ENCODE measurements around the gene KLHL24. TPM values are rescaled to one million over a fixed set of nuclear protein-coding genes. Genes with fewer than 3 reads are reported as not detected.
"Not testable (repeated sequence)": the region's sequence is repeated elsewhere in the genome, so short reads cannot be mapped to it uniquely, and the experiment has no call there.

Gene KLHL24
- total RNA-seq, 2 experiments from 2014 or later, result 37.0 to 45.4 TPM

DNA sequence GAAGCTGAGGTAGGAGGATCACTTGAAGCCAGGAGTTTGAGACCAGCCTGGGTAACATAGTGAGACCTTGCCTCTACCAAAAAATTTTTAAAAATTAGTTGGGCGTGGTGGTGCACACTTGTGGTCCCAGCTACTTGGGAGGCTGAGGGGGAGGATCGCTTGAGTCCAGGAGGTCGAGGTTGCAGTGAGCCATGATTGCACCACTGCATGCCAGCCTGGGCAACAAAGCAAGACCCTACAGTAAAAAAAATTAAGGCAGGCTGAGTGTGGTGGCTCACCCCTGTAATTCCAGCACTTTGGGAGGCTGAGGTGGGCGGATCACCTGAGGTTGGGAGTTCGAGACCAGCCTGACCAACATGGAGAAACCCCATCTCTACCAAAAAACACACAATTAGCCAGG lies 54.2 kb downstream of the KLHL24 start:
- POLR2A ChIA-PET; H3K27me3 Mint-ChIP-seq; DNase-seq; H3K27ac Mint-ChIP-seq; H3K9me3 Mint-ChIP-seq; H3K4me3 Mint-ChIP-seq; H3K36me3 Mint-ChIP-seq; ATAC-seq (ENCODE audit: low read depth); H3K4me1 Mint-ChIP-seq: not testable (repeated sequence)

DNA sequence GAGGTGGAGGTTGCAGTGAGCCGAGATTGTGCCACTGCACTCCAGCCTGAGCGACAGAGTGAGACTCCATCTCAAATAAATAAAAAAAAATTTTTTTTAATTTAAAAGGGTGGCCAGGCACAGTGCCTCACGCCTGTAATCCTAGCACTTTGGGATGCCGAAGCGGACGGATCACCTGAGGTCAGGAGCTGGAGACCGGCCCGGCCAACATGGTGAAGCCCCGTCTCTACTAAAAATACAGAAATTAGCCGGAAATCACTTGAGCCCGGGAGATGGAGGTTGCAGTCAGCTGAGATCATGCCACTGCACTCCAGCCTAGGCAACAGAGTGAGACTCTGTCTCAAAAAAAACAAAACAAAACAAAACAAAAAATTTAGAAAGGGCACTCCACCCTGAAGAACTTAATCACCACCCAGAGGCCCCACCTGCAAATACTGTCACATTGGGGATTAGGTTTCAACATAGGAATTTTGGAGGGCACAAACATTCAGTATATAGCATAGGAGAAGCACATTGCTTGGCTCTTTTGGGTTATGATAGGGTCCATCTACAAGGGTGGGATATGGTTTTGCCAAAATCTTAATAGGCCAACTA lies 55.1 kb downstream of the KLHL24 start:
- H3K27me3 Mint-ChIP-seq, result no peaks in the 10 kb centered on the region
- no peak overlapping the region for H3K4me3 Mint-ChIP-seq
- no peak for DNase-seq
- no peaks in the 10 kb centered on the region for H3K36me3 Mint-ChIP-seq
- no peak for ATAC-seq (ENCODE audit: low read depth)
- no peak overlapping the region for H3K27ac Mint-ChIP-seq
- no peaks in the 10 kb centered on the region for H3K4me1 Mint-ChIP-seq
- no peaks in the 10 kb centered on the region for H3K9me3 Mint-ChIP-seq
- POLR2A ChIA-PET, result no interaction called here

DNA sequence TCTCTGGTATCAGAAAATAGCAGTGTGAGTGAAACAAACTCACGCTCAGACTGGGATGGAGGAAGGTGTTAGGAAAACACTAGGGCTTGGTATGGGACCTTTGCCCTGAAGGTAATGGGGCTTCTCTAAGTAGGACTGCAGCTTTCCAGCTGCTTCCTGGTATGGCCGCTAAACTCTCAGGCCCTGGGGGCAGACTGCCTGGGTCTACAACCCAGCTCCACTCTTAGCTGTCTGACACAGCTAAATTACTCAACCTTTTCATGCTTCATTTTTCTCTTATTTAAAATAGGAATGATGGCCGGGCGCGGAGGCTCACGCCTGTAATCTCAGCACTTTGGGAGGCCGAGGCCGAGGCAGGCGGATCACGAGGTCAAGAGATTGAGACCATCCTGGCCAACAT lies 57.0 kb downstream of the KLHL24 start:
- Mint-ChIP-seq H3K4me1 (peaks cover 4% of the 10 kb centered on the region), H3K4me3 (no peak overlapping the region), H3K27ac (no peak overlapping the region), H3K9me3 (no peaks in the 10 kb centered on the region), H3K36me3 (no peaks in the 10 kb centered on the region), H3K27me3 (no peaks in the 10 kb centered on the region)
- DNase-seq (no peak), ATAC-seq (ENCODE audit: low read depth) (no peak)
- POLR2A ChIA-PET, result no interaction called here

DNA sequence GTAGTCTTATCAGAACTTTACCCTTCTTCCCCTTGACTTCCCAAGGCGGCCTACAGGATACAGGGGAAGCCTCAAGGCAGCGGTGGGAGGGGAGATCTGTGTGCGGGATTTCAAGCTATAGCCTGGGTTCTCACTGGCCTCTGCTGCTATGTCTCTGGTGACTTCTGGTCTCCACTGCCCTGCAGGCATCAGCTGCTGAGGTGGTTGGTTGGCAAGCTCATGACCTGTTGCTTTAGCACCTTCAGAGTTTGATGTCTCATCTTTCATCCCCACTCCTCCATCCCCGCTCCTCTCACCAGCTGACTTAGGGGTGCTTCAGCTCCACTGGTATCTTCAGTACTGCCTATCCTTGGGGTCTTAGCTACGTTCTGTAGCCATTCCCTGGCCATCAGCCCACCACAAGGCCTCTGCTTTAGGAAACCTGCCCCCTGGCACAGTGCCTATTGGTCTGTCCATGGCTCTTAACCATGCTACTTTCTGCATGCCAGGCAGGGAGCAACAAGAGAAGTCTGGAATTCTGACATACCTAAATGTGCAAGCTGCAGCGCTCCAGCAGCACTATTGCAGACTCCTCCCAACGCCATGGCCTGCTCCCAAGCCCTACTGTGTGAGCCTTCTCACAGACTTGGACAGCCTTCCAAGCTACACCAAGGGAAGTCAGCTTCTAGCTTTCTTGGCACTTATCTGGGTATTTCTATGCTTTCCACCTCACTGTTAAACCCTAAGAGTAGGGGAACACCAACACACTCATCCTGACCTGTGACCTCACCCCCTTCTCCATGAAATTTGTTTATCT lies 60.3 kb downstream of the KLHL24 start:
- Mint-ChIP-seq H3K4me1 (peaks cover 23% of the 10 kb centered on the region), H3K4me3 (no peak overlapping the region), H3K36me3 (peaks cover 8% of the 10 kb centered on the region), H3K9me3 (no peaks in the 10 kb centered on the region), H3K27me3 (no peaks in the 10 kb centered on the region), H3K27ac (no peak overlapping the region)
- POLR2A ChIA-PET, result interaction anchor here (0.7 to 3.5 kb wide), 2 partner anchors 60 to 258 kb away, joined by 3 to 53 read pairs; partner anchors contain the start of gene KLHL24
- no peak for ATAC-seq (ENCODE audit: low read depth)
- no peak for DNase-seq

DNA sequence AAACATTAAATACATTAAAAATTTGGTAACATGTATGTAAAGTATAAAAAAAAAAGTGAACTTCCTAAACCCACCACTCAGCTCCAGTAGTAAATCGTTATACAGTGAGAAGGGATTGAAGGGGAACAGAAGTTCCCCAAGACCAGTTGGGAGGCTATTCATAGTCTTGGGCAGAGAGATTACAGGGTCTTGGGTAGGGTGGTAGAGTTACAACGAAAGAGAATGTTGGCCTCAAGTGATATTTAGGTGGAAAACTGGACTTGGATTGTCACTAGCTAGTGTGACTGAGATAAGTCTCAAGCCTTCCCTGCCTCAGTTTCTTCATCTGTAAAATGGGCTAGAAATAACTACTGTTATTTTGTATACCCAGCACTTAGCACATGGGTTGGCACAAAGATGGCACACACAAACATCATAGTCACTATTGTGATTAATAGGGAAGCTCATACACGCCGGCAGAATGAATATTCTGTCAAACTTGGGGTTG lies 61.7 kb downstream of the KLHL24 start:
- no peak for ATAC-seq (ENCODE audit: low read depth)

DNA sequence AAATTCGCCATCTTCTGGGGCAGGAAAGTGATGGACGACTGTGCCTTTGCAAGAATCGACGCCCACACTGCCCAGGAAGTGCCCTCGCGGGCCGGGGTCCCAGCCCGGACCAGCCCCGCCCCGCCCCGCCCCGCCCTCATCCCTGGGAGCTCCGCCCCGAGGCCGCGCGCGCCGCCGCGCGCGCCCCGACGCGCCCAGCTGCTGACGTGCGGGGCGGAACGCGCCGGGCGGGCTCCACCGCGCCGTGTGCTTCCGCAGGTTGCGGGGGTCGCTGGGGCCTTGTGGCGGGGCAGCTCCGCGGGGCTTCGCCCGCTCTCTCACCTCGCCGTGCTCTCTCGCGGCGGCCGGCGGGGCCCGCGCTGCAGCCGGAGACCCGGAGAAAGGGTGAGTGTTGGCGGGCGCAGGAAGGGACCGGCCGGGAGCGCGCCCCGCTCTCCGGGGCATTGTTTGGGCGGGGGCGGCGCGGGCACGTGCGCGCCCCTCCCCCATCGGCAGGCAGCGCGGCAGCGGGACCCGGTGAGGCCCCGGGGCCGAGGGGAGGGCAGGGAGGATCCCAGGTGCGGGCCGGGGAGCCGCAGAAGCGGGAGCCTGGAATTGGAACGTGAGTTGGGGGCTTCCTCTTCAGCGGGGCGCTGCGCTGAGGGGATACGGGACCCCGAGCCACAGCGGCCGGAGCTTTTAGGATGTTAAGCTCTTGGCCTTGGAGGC lies 62.3 kb downstream of the KLHL24 start, which contains the start of gene YEATS2:
Gene YEATS2, plus strand, starts transcription at position 188 of the 708 bp plus-strand sequence. CDS start 17,366 bp downstream, outside the sequence.
- DNase-seq (peak; percentile 85), ATAC-seq (ENCODE audit: low read depth) (peak; percentile 83)
- H3K4me3 Mint-ChIP-seq, result peak within 1 kb of the TSS; percentile 90
- H3K27me3 Mint-ChIP-seq, result no peaks in the 10 kb centered on the region
- H3K4me1 Mint-ChIP-seq, result peaks cover 31% of the 10 kb centered on the region
- no peaks in the 10 kb centered on the region for H3K9me3 Mint-ChIP-seq
- H3K36me3 Mint-ChIP-seq, result peaks cover 14% of the 10 kb centered on the region
- H3K27ac Mint-ChIP-seq, result peak within 1 kb of the TSS; percentile 90
- POLR2A ChIA-PET, result interaction anchor here (0.6 to 3.5 kb wide), 11 partner anchors 10 to 270 kb away, joined by 3 to 53 read pairs (median 5); partner anchors contain the start of genes KLHL24, KLHL6, MCF2L2 and PARL

More for the DNA sequence above, 61.7 kb downstream of the KLHL24 start:
- POLR2A ChIA-PET, result interaction anchor here (0.6 to 3.5 kb wide), 10 partner anchors 10 to 269 kb away, joined by 3 to 53 read pairs (median 5); partner anchors contain the start of genes KLHL24, KLHL6, MCF2L2 and PARL
- Mint-ChIP-seq H3K9me3 (no peaks in the 10 kb centered on the region), H3K4me3 (peak overlapping the region; percentile 85), H3K27me3 (no peaks in the 10 kb centered on the region), H3K4me1 (peaks cover 27% of the 10 kb centered on the region), H3K27ac (peak overlapping the region; percentile 90), H3K36me3 (peaks cover 14% of the 10 kb centered on the region)
- DNase-seq, result no peak

DNA sequence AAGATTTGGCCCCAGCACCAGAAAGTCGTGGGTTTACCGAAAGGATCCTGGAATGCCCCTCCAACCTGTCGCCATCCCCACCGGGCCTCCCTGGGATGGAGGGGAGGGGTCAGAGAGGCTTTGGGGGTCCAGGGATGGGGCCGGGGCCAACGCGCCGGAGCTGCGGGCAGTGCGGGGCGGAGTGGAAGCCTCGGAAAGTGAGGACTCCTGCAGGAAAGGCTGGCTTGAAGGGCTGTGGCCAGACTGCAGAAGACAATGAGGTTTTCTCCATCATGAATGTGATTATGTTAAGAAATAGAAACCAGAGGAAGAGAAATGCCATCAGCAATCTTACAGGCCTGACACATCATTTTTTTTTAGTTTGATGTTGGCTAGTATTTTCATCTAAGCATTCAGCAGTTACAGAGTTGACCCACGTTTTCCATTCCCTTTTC lies 62.9 kb downstream of the KLHL24 start:
- Mint-ChIP-seq H3K4me3 (peak overlapping the region; percentile 90), H3K9me3 (no peaks in the 10 kb centered on the region), H3K4me1 (peaks cover 34% of the 10 kb centered on the region), H3K27ac (peak overlapping the region; percentile 50), H3K27me3 (no peaks in the 10 kb centered on the region), H3K36me3 (peaks cover 14% of the 10 kb centered on the region)
- ATAC-seq (ENCODE audit: low read depth) (peak; percentile 27), DNase-seq (peak; percentile 60)
- POLR2A ChIA-PET, result interaction anchor here (1.1 to 3.5 kb wide), 6 partner anchors 14 to 270 kb away, joined by 3 to 53 read pairs (median 5); partner anchors contain the start of genes KLHL24, MCF2L2 and PARL

DNA sequence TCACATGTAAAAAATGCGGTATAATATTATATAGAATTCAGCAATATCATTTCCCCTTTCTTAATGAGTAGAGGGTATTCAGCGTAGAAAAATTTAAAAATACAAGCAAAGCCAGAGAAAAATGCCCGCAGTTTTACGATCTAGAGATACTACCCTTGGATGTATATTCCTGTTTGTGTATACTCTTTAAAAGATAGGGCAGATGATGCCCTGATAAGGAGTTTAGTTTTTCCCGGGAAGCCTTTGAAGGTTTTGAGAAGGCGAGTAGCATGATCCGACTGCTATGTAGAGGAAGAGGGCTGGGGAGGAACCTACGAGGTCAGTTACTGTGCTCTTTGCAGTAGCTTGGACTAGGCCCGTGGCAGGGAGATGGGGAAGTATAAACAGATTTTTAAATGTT lies 63.3 kb downstream of the KLHL24 start:
- peak overlapping the region; percentile 90 for H3K4me3 Mint-ChIP-seq
- H3K27ac Mint-ChIP-seq, result peak overlapping the region; percentile 50
- H3K4me1 Mint-ChIP-seq, result peaks cover 35% of the 10 kb centered on the region
- H3K27me3 Mint-ChIP-seq, result no peaks in the 10 kb centered on the region
- POLR2A ChIA-PET, result interaction anchor here (1.2 to 3.5 kb wide), 4 partner anchors 14 to 183 kb away, joined by 3 to 53 read pairs (median 4); partner anchors contain the start of gene KLHL24
- ATAC-seq (ENCODE audit: low read depth) (no peak), DNase-seq (no peak)
- peaks cover 14% of the 10 kb centered on the region for H3K36me3 Mint-ChIP-seq
- H3K9me3 Mint-ChIP-seq, result no peaks in the 10 kb centered on the region

DNA sequence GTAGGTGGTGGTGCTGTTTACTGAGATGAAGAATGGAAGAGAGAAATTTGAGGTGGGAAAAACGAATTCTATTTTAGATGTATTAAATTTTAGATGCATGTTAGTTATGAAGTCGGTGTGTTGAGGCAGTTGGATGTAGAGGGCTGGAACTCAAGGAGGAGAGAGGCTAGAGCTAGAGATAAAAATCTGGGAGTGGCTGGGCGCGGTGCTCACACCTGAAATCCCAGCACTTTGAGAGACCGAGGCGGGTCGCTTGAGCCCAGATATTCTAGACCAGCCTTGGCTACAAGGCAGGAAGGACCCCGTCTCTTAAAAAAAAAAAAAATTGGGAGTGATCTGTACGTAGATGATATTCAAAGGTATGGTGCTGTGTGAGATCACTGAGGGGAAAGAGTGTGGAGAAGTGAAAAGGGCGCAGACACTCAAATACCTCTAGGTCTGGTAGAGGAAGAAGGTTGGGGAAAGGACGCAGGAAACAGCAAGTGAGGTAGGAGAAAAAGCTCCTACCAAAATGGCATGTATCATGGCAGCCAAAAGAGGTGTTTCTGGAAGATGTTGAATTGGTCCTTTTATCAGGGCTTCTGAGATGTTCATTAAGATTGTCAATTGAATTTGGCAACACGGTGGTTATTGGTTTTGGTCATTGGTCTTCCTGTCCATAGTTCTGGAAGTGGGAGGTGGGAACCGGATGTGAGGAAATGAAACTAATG lies 64.0 kb downstream of the KLHL24 start:
- Mint-ChIP-seq H3K27ac (peak overlapping the region; percentile 50), H3K4me3 (peak overlapping the region; percentile 90), H3K27me3 (no peaks in the 10 kb centered on the region), H3K36me3 (peaks cover 17% of the 10 kb centered on the region), H3K4me1 (peaks cover 38% of the 10 kb centered on the region), H3K9me3 (no peaks in the 10 kb centered on the region)
- POLR2A ChIA-PET, result interaction anchor here (1.3 kb wide), 1 partner anchor 63 kb away, joined by 3 read pairs; no protein-coding TSS in a partner anchor
- DNase-seq (no peak), ATAC-seq (ENCODE audit: low read depth) (no peak)

DNA sequence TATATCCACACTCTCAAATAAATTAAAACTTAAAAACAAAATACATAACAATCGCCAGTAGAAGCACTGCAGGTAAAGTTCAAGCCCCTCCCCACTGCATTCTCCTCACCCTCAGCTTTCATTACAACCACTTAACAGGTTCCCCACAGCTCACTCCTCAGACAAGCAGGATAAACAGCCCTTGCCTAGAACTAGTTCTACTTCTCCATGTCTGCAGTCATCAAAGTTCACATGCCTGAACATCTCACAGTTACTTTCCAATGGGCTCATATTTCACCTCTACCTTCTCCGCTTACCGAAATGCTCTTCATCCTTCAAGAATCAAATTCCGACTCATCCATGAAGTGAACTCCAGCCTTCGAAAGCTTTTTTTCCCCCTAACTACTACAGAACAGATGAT lies 66.3 kb downstream of the KLHL24 start:
- Mint-ChIP-seq H3K27ac (no peak overlapping the region), H3K4me1 (peaks cover 40% of the 10 kb centered on the region), H3K9me3 (no peaks in the 10 kb centered on the region), H3K27me3 (no peaks in the 10 kb centered on the region), H3K36me3 (peaks cover 25% of the 10 kb centered on the region), H3K4me3 (no peak overlapping the region)
- ATAC-seq (ENCODE audit: low read depth) (no peak), DNase-seq (no peak)
- POLR2A ChIA-PET, result no interaction called here

DNA sequence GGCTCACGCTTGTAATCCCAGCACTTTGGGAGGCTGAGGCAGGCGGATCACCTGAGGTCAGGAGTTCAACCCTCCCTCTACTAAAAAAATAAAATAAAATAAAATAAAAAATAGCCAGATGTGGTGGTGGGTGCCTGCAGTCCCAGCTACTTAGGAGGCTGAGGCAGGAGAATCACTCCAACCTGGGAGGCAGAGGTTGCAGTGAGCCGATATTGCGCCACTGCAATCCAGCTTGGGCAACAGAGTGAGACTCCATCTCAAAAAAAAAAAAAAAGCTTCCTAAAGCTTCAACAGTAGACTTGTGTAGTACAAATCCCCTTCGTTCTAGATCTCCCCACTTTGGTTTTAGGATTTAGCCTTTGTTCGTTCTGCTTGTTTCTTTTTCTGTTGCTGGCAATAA lies 68.5 kb downstream of the KLHL24 start:
- H3K27ac Mint-ChIP-seq; H3K9me3 Mint-ChIP-seq; H3K4me3 Mint-ChIP-seq; POLR2A ChIA-PET; H3K27me3 Mint-ChIP-seq; ATAC-seq (ENCODE audit: low read depth); DNase-seq: not testable (repeated sequence)
- Mint-ChIP-seq H3K36me3 (peaks cover 24% of the 10 kb centered on the region), H3K4me1 (peaks cover 35% of the 10 kb centered on the region)

DNA sequence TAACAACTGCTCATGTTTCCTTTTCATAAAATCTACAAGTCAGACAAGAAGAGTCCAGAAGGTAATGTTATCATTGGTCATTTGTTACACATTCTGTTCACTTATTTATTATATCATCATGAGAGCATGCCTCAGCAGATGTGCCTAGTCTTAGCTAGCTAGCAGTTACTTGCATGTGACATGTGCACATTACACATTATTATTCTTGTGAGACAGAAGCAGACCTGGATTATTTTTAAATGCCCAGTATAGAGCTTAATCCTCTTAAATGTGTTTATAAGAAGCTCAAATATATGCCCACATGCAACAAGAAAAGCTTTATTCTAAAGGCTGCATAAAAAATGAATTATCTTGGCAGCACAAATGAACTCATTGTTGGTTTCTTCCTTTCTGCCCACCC lies 74.8 kb downstream of the KLHL24 start:
- no peaks in the 10 kb centered on the region for H3K27me3 Mint-ChIP-seq
- no peak overlapping the region for H3K27ac Mint-ChIP-seq
- DNase-seq (no peak), ATAC-seq (ENCODE audit: low read depth) (no peak)
- POLR2A ChIA-PET, result no interaction called here
- H3K4me1 Mint-ChIP-seq, result peaks cover 4% of the 10 kb centered on the region
- H3K36me3 Mint-ChIP-seq, result peaks cover 11% of the 10 kb centered on the region
- H3K4me3 Mint-ChIP-seq, result no peak overlapping the region
- no peaks in the 10 kb centered on the region for H3K9me3 Mint-ChIP-seq

Measured in activated naive CD8-positive, alpha-beta T cell treated with anti-CD3 and anti-CD28 coated beads, Interleukin-2, amount 10 ng/mL, durations not matched to agents 7 days and 5 days (primary cell).